Stimulated activated CD4-positive, alpha-beta T cell treated with anti-CD3 and anti-CD28 coated beads, Interleukin-12 subunit alpha, Interleukin-12 subunit beta, amount 100 ng/mL, for 4 hours (primary cell): ENCODE data around the gene CSTPP1.
A peak's percentile ranks its signal among the peaks of the same experiment; 100 is the strongest.
"Not testable (repeated sequence)": the region's sequence is repeated elsewhere in the genome, so short reads cannot be mapped to it uniquely, and the experiment has no call there.

ENCODE experiments used
- DNase-seq: peaks from one replicate; pipeline ENCODE4 v3.0.0-alpha.2; 2020

The CSTPP1 gene

DNA sequence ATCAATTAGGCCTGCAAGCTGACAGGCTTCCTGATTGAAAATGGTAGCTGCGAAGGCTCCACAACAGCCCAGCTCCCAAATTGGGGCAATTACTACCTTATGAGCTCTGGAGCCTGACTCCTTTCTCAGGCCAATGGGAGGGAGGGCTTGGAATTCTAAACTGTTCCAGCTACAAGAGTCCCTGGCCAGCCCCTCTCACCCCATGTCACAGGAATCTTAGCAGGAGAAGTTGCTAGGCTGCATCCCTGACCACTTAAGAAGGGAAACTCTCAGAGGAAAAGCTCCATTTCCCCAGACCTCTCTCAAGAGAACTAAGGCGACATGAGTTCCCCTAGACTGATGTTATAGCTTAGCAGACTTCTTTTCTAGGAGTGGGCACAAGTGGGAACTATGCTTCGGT is 23.1 kb upstream of the CSTPP1 start:
- DNase-seq, result no peak

GRCh38 chr11:46914363-46914762 is 22.2 kb upstream of the CSTPP1 start:
- no peak for DNase-seq

- DNase-seq, result no peak
Measured at GRCh38 chr11:46914910-46915309, 21.7 kb upstream of the CSTPP1 start.

GRCh38 chr11:46916286-46917108 is 20.1 kb upstream of the CSTPP1 start:
- peak; percentile 23 for DNase-seq

DNA sequence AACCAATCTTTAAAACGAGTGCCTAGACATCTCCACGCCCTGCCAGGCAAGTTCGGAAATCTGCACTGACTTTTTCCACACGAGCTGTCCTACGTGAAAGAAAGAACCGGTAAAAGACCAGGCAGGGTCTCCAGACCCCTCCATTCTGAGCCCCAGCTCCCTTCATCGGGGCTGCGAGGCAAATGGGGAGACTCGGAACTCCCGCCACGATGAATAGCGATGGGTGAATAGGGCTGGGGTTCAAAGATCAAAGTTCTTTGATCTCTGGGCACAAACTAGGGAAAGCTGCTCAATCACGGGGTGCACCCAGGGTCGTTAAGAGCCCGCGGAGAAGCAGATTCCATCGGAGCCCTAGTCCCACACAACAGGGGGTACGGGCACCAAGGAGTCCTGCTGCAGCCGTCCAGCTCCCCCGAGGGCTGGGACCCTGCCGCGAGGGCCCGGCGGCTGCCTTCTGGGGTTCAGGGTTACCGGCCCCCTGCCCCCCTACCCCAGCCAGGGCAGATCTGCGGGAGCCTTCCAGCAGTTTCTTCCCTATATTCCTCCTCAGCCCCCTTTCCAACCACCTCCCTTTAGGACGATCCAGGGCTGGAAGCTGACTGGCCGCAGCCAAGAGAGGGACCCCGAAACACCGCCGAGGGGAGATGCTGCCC is 19.3 kb upstream of the CSTPP1 start:
- DNase-seq, result no peak

DNA sequence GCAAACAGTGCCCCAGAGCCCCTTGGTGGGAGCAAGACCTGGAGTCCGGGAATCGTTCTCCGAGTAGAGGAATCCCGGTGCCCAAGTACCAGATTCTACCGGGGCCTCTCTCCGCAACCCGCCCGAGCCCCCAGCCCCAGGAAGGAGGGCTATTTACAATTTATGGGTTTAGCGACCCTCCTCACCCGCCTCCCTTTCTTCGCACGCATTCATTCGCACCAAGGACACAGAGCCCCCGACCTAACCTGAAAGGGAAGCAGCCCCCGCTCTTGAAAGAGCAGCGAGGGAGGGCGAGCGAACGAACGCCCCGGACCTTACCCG is 18.8 kb upstream of the CSTPP1 start:
- DNase-seq, result no peak

GRCh38 chr11:46918083-46918787 is 18.3 kb upstream of the CSTPP1 start, which contains the start of gene LRP4:
Gene LRP4, minus strand, starts transcription at chr11:46918550. Its CDS starts 171 bp downstream, at chr11:46918379.
- peak; percentile 45 for DNase-seq

- no peak for DNase-seq
Measured at GRCh38 chr11:46918788-46919513, 17.6 kb upstream of the CSTPP1 start.

GRCh38 chr11:46920755-46921154 is 15.8 kb upstream of the CSTPP1 start:
- no peak for DNase-seq

DNA sequence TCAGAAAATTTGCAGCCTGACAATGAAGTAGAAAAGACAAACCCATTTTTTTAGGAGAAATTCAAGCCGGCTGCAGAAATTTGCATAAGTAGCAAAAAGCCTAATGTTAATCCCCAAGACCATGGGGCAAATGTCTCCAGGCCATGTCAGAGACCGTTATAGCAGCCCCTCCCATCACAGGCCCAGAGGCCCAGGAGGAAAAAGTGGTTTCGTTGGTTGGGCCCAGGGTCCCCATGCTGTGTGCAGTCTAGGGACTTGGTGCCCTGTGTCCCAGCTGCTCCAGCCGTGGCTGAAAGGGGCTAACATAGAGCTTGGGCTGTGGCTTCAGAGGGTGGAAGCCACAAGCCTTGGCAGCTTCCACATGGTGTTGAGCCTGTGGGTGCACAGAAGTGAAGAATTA is 8.6 kb upstream of the CSTPP1 start:
- DNase-seq, result not testable (repeated sequence)

GRCh38 chr11:46928701-46929100 is 7.9 kb upstream of the CSTPP1 start:
- not testable (repeated sequence) for DNase-seq

GRCh38 chr11:46930089-46930488 is 6.5 kb upstream of the CSTPP1 start:
- no peak for DNase-seq

- DNase-seq, result no peak
Measured at GRCh38 chr11:46942172-46942571, 5.6 kb downstream of the CSTPP1 start.

DNA sequence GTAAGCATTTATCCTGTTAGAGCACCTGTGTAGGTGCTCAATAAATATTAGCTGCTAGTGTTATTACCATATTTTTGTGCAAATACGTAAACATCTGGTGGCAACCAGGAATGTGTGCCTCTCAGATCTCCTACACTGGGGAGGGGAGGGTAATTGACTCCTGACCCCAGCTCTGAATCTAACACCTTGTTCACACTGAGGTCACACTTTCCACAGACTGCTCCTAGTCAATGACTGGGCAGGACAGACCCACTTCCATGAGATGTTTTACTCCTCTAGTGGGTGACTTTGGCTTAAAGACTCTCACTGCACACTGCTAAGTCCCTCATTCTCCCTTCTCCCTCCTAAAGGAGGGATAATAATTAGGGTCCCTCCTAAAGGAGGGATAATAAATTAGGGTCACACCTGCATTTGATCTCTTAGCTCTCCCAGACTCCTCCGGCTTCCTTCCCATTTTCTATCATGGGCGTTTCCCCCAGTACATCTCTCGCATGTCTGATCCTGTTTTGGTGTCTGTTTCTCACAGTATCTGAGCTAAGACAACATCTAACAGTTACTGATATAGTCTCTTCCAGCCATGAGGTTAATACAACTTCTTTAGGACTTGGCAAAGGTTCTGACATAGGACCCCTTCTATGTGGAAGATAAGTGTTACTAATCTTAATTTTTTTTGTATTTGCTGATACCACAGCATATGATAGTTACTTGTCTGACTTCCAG is 8.0 kb downstream of the CSTPP1 start:
- DNase-seq, result no peak

- DNase-seq, result no peak
Measured at GRCh38 chr11:46947399-46948077, 11.0 kb downstream of the CSTPP1 start.

- DNase-seq, result no peak
Measured at GRCh38 chr11:46948378-46949131, 12.0 kb downstream of the CSTPP1 start.

GRCh38 chr11:46949297-46949696 is 12.7 kb downstream of the CSTPP1 start:
- DNase-seq, result no peak

- DNase-seq, result no peak
Measured at GRCh38 chr11:46951864-46952263, 15.3 kb downstream of the CSTPP1 start.

GRCh38 chr11:46952553-46952952 is 16.0 kb downstream of the CSTPP1 start:
- no peak for DNase-seq

GRCh38 chr11:46953093-46953492 is 16.5 kb downstream of the CSTPP1 start:
- DNase-seq, result no peak

GRCh38 chr11:46958777-46959176 is 22.2 kb downstream of the CSTPP1 start:
- DNase-seq, result no peak
